Transverse colon (tissue), 4 donors: Measurements from ENCODE around the gene CCBE1.

Experiments
- CTCF ChIP-seq, 5 experiments: fragments of 200-600 bp in 3 of 5; fragments of 450-650 bp in 2 of 5; sonication (generic) in 3 of 5; IDR thresholded peaks; 1 replicate in 2 of 5; 2 replicates in 3 of 5; pipeline ENCODE4 v1.5.1; 2016 to 2017; ENCODE audit warnings: antibody characterized with exemption in 5 of 5, inconsistent platforms in 3 of 5, mild to moderate bottlenecking in 2 of 5, moderate library complexity in 1 of 5
- POLR2AphosphoS5 ChIP-seq, 3 donors: sonication (generic); formaldehyde crosslinking; IDR thresholded peaks; one replicate each; pipeline ENCODE4 v1.6.1; 2016; ENCODE audit warnings: antibody characterized with exemption in 3 of 3

- no peak for TF ChIP-seq CTCF (IDR thresholded peaks at IDR 0.05)
- TF ChIP-seq POLR2AphosphoS5 (IDR thresholded peaks at IDR 0.05) = no peak
Measured at GRCh38 chr18:59699750-59700534, 2.7 kb upstream of the CCBE1 start.
